Liver (tissue), 9 donors: ENCODE data around the gene ZNF502. TPM values are rescaled to one million over a fixed set of nuclear protein-coding genes. Genes with fewer than 3 reads are reported as not detected.

ENCODE experiments used
- DNase-seq: peaks from one replicate; pipeline ENCODE4 v3.0.0-alpha.2; 2017; ENCODE audit warnings: low spot score
- H3K27ac ChIP-seq, 2 donors: one replicate each; pipeline ENCODE4 v1.7.0; 2013; ENCODE audit warnings: inconsistent platforms in 2 of 2, low read length in 2 of 2, control low read depth in 1 of 2, low read depth in 1 of 2, mild to moderate bottlenecking in 1 of 2
- H3K27me3 ChIP-seq, 4 donors: one replicate each; pipeline versions ENCODE4 v1.6.1 to v1.7.0; 2013; ENCODE audit warnings: low read length in 3 of 4, inconsistent platforms in 1 of 4, mild to moderate bottlenecking in 1 of 4, moderate library complexity in 1 of 4; ENCODE audit not compliant: control insufficient read depth in 4 of 4, insufficient read depth in 4 of 4
- H3K36me3 ChIP-seq, 4 donors: one replicate each; pipeline versions ENCODE4 v1.6.1 to v1.7.0; 2013; ENCODE audit warnings: low read length in 3 of 4, mild to moderate bottlenecking in 3 of 4, low read depth in 1 of 4, moderate library complexity in 1 of 4; ENCODE audit not compliant: control insufficient read depth in 4 of 4, insufficient read depth in 3 of 4
- H3K4me1 ChIP-seq, 4 donors: one replicate each; pipeline versions ENCODE4 v1.6.1 to v1.7.0; 2013; ENCODE audit warnings: low read length in 3 of 4, mild to moderate bottlenecking in 3 of 4, moderate library complexity in 1 of 4; ENCODE audit not compliant: control insufficient read depth in 4 of 4, insufficient read depth in 4 of 4
- H3K4me3 ChIP-seq, 3 donors: one replicate each; pipeline versions ENCODE4 v1.6.1 to v1.7.0; 2013; ENCODE audit warnings: low read length in 3 of 3, control low read depth in 1 of 3, low read depth in 1 of 3, mild to moderate bottlenecking in 1 of 3
- H3K9ac ChIP-seq, 2 donors: one replicate each; pipeline ENCODE4 v1.7.0; 2013; ENCODE audit warnings: low read length in 2 of 2, mild to moderate bottlenecking in 2 of 2, moderate library complexity in 2 of 2, control low read depth in 1 of 2, low read depth in 1 of 2
- H3K9me3 ChIP-seq, 4 donors: one replicate each; pipeline versions ENCODE4 v1.6.1 to v1.7.0; 2013; ENCODE audit warnings: low read length in 3 of 4; ENCODE audit not compliant: control insufficient read depth in 4 of 4
- ATF3 ChIP-seq: IDR thresholded peaks from 2 replicates; pipeline ENCODE4 v1.6.1; 2016; ENCODE audit warnings: antibody characterized with exemption
- CTCF ChIP-seq: fragments of 150-350 bp; IDR thresholded peaks from 2 replicates; pipeline ENCODE4 v1.5.1; 2017; ENCODE audit warnings: improper control_type of control experiment, low read depth, low read length; ENCODE audit not compliant: missing input control
- EGR1 ChIP-seq, 2 donors: IDR thresholded peaks; 2 replicates each; pipeline ENCODE4 v1.6.1; 2016 to 2018; ENCODE audit warnings: antibody characterized with exemption in 2 of 2, low read depth in 2 of 2
- FOXA1 ChIP-seq: IDR thresholded peaks from 2 replicates; pipeline ENCODE4 v1.6.1; 2016; ENCODE audit warnings: antibody characterized with exemption
- FOXA2 ChIP-seq: IDR thresholded peaks from 2 replicates; pipeline ENCODE4 v1.6.1; 2016; ENCODE audit warnings: antibody characterized with exemption
- GABPA ChIP-seq, 2 donors: IDR thresholded peaks in 1 of 2; conservative IDR thresholded peaks in 1 of 2; 2 replicates each; pipeline ENCODE4 v1.6.1; 2016; ENCODE audit warnings: antibody characterized with exemption in 2 of 2, mild to moderate bottlenecking in 1 of 2, moderate library complexity in 1 of 2
- HNF4A ChIP-seq, 2 donors: conservative IDR thresholded peaks; 2 replicates each; pipeline ENCODE4 v1.6.1; 2016; ENCODE audit warnings: antibody characterized with exemption in 2 of 2, mild to moderate bottlenecking in 2 of 2
- HNF4G ChIP-seq: IDR thresholded peaks from 2 replicates; pipeline ENCODE4 v1.6.1; 2016; ENCODE audit warnings: antibody characterized with exemption
- JUND ChIP-seq, 2 donors: IDR thresholded peaks; 2 replicates each; pipeline ENCODE4 v1.6.1; 2016; ENCODE audit warnings: antibody characterized with exemption in 2 of 2
- MAX ChIP-seq: IDR thresholded peaks from 2 replicates; pipeline ENCODE4 v1.6.1; 2016; ENCODE audit warnings: antibody characterized with exemption
- NR2F2 ChIP-seq: IDR thresholded peaks from 2 replicates; pipeline ENCODE4 v1.6.1; 2016; ENCODE audit warnings: antibody characterized with exemption
- RAD21 ChIP-seq, 2 donors: IDR thresholded peaks; 2 replicates each; pipeline ENCODE4 v1.6.1; 2016; ENCODE audit warnings: antibody characterized with exemption in 2 of 2, mild to moderate bottlenecking in 2 of 2
- REST ChIP-seq: IDR thresholded peaks from 2 replicates; pipeline ENCODE4 v1.6.1; 2016; ENCODE audit warnings: antibody characterized with exemption, mild to moderate bottlenecking
- RXRA ChIP-seq, 2 donors: IDR thresholded peaks; 2 replicates each; pipeline ENCODE4 v1.6.1; 2017 to 2018; ENCODE audit warnings: antibody characterized with exemption in 2 of 2, mild to moderate bottlenecking in 1 of 2
- SP1 ChIP-seq: IDR thresholded peaks from 2 replicates; pipeline ENCODE4 v1.6.1; 2018; ENCODE audit warnings: antibody characterized with exemption, mild to moderate bottlenecking
- TAF1 ChIP-seq: conservative IDR thresholded peaks from 2 replicates; pipeline ENCODE4 v1.6.1; 2016; ENCODE audit warnings: antibody characterized with exemption, mild to moderate bottlenecking
- YY1 ChIP-seq: IDR thresholded peaks from 2 replicates; pipeline ENCODE4 v1.6.1; 2016; ENCODE audit warnings: antibody characterized with exemption, mild to moderate bottlenecking
- ZBTB33 ChIP-seq: IDR thresholded peaks from 2 replicates; pipeline ENCODE4 v1.6.1; 2016; ENCODE audit warnings: antibody characterized with exemption
- WGBS: extraction: QIAGEN DNeasy Blood & Tissue Kit; methylation state at CpG from one replicate; pipeline ENCODE4 v1.1.7; 2013; 5-methylcytosine and 5-hydroxymethylcytosine counted together
- polyA plus RNA-seq, 2 donors: library from polyadenylated mRNA; stranded (reverse) in 1 of 2; unstranded in 1 of 2; fragments of 200-250 nt in 1 of 2; fragments of >200 nt in 1 of 2; fragmentation: Nextera tagmentation in 1 of 2; extraction: Ambion mirVana in 1 of 2; gene quantifications; one replicate each; pipeline versions ENCODE4 v1.2.1 to v1.2.3, GENCODE V29; 2013 to 2015
- total RNA-seq, 2 donors: library from RNA; depleted of rRNA; stranded (reverse); fragments of >200 nt; gene quantifications; one replicate each; pipeline ENCODE4 v1.2.3, GENCODE V29; 2014
- donor health status: healthy.
- donor health status: healthy.
- donor health status: healthy.
- donor health status: healthy.
- donor health status: healthy.

Gene ZNF502
- total and polyA plus RNA-seq, 4 donors: 0.75 to 2.1 (median 1.3) TPM

GRCh38 chr3:44734646-44735168, 22.2 kb downstream of the ZNF502 start:
- no peaks in the 10 kb centered on the region for H3K27me3 ChIP-seq
- no peak overlapping the region for H3K27ac ChIP-seq
- H3K9ac ChIP-seq: no peak overlapping the region
- H3K4me3 ChIP-seq: peak overlapping the region in 2 of 3 donors; percentile 7 to 35
- WGBS: 77% methylated on average over 3 of the region's 3 CpGs
- DNase-seq: no peak
- peaks cover 0 to 2% (median 0%) of the 10 kb centered on the region in 4 donors for H3K4me1 ChIP-seq
- peaks cover 0 to 18% (median 10%) of the 10 kb centered on the region in 4 donors for H3K36me3 ChIP-seq
- TF ChIP-seq ZBTB33 (no peak), CTCF (no peak), FOXA1 (no peak), HNF4A (conservative IDR thresholded peaks at IDR 0.05) (no peak), HNF4G (no peak), ATF3 (no peak), EGR1 (IDR thresholded peaks at IDR 0.05; ENCODE audit: low read depth in 2 of 2) (no peak), JUND (IDR thresholded peaks at IDR 0.05) (no peak), TAF1 (no peak), NR2F2 (no peak), MAX (no peak), RAD21 (IDR thresholded peaks at IDR 0.05) (no peak), REST (no peak), FOXA2 (no peak), GABPA (IDR thresholded peaks at IDR 0.05 in 1 of 2, conservative IDR thresholded peaks at IDR 0.05 in 1 of 2) (no peak), YY1 (no peak), RXRA (IDR thresholded peaks at IDR 0.05) (no peak), SP1 (no peak)
- peaks cover 33 to 74% (median 66%) of the 10 kb centered on the region in 4 donors for H3K9me3 ChIP-seq
